ENCODE results near the gene TUFM.

DNA sequence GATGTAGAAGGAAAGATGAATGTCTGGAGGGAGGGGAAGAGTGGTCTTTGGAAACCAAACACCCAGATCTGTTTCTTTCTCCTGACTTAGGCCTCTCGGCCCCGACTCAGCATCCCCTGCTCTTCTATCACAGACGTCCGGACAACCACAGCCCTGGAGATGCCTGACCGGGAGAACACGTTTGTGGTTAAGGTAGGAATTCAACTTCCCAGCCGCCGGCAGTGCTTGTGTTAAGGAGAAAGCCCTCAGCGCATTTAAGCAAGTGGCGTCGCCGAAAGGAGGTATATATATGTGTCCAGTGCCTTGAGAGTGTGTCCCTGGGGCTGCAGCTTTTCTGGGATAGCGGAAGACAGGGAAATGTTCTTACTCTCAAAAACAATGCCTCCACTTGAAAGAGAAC lies 21.1 kb upstream of the TUFM start:
- TF ChIP-seq, protein P1, sequence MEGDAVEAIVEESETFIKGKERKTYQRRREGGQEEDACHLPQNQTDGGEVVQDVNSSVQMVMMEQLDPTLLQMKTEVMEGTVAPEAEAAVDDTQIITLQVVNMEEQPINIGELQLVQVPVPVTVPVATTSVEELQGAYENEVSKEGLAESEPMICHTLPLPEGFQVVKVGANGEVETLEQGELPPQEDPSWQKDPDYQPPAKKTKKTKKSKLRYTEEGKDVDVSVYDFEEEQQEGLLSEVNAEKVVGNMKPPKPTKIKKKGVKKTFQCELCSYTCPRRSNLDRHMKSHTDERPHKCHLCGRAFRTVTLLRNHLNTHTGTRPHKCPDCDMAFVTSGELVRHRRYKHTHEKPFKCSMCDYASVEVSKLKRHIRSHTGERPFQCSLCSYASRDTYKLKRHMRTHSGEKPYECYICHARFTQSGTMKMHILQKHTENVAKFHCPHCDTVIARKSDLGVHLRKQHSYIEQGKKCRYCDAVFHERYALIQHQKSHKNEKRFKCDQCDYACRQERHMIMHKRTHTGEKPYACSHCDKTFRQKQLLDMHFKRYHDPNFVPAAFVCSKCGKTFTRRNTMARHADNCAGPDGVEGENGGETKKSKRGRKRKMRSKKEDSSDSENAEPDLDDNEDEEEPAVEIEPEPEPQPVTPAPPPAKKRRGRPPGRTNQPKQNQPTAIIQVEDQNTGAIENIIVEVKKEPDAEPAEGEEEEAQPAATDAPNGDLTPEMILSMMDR (IDR thresholded peaks at IDR 0.05): no peak
- no peak for TF ChIP-seq POLR2A (IDR thresholded peaks at IDR 0.05)
